A673 (cell line): ENCODE results near the gene EVA1A. TPM values are rescaled to one million over a fixed set of nuclear protein-coding genes. Genes with fewer than 3 reads are reported as not detected.

ENCODE experiments used
- BruUV-seq: library from RNA; stranded (reverse); fragments of 400-500 nt; replicated peaks from 2 replicates; lab custom pipeline; 2021; lab: Mats Ljungman, UMichigan
- CTCF ChIA-PET: fragments of 300-600 bp; sonication (Branson Sonifier 250); formaldehyde crosslinking; loops from one replicate; lab custom pipeline; 2022; ENCODE audit warnings: antibody characterized with exemption; lab: Charles Lee
- POLR2A ChIA-PET: fragments of 300-600 bp; sonication (Branson Sonifier 250); formaldehyde crosslinking; loops from one replicate; lab custom pipeline; 2022; ENCODE audit warnings: antibody characterized with exemption; ENCODE audit not compliant: low non-redundant PET; lab: Charles Lee
- DNase-seq: peaks from one replicate; pipeline ENCODE4 v3.0.0-alpha.2; 2015; ENCODE audit warnings: low spot score
- H3K27ac ChIP-seq: fragments of 200-600 bp; sonication (generic); 2 replicates; pipeline ENCODE4 v1.5.1; 2016; ENCODE audit warnings: mixed run types, low read depth, mild to moderate bottlenecking, mixed read lengths, antibody characterized with exemption, low read length; ENCODE audit not compliant: poor library complexity, severe bottlenecking
- H3K27me3 ChIP-seq: fragments of 200-600 bp; sonication (generic); replicated peaks from 2 replicates; pipeline ENCODE4 v1.6.1; 2017; ENCODE audit warnings: mixed run types, low read depth, mild to moderate bottlenecking, mixed read lengths, antibody characterized with exemption, low read length; ENCODE audit not compliant: insufficient read depth, poor library complexity
- H3K36me3 ChIP-seq: fragments of 200-600 bp; sonication (generic); 2 replicates; pipeline ENCODE4 v1.6.1; 2016; ENCODE audit warnings: mixed run types, mild to moderate bottlenecking, mixed read lengths, antibody characterized with exemption, low read length; ENCODE audit not compliant: insufficient read depth, poor library complexity, severe bottlenecking
- H3K4me1 ChIP-seq: fragments of 200-600 bp; sonication (generic); 2 replicates; pipeline ENCODE4 v1.6.1; 2017; ENCODE audit warnings: mixed run types, mild to moderate bottlenecking, mixed read lengths, antibody characterized with exemption, low read length; ENCODE audit not compliant: insufficient read depth, poor library complexity, severe bottlenecking
- H3K4me3 ChIP-seq: fragments of 200-600 bp; sonication (generic); 2 replicates; pipeline ENCODE4 v1.5.1; 2016; ENCODE audit warnings: low read depth, mixed run types, mild to moderate bottlenecking, mixed read lengths, low read length; ENCODE audit not compliant: poor library complexity, severe bottlenecking
- H3K9me3 ChIP-seq: fragments of 200-600 bp; sonication (generic); 2 replicates; pipeline ENCODE4 v1.6.1; 2016; ENCODE audit warnings: mixed run types, low read depth, mild to moderate bottlenecking, mixed read lengths, antibody characterized with exemption, low read length; ENCODE audit not compliant: poor library complexity, severe bottlenecking
- EZH2 ChIP-seq: fragments of 200-600 bp; sonication (generic); IDR thresholded peaks from 2 replicates; pipeline ENCODE4 v1.6.1; 2017; ENCODE audit warnings: borderline replicate concordance, low read depth, mild to moderate bottlenecking, mixed read lengths, antibody characterized with exemption, low read length; ENCODE audit not compliant: poor library complexity, severe bottlenecking
- intact Hi-C: fragments of 100-400 bp; cut with micrococcal nuclease; formaldehyde crosslinking; loops from one replicate; pipeline ENCODE4 v1.10.0; 2022; ENCODE audit not compliant: unreplicated experiment
- total RNA-seq: library from RNA; stranded (reverse); gene quantifications from 2 replicates; pipeline ENCODE4 v1.2.3, GENCODE V29; 2021
- TF ChIP-seq, protein P1 (sequence below): fragments of 300-800, 200-600 bp; sonication (generic); conservative IDR thresholded peaks from 2 replicates; pipeline ENCODE4 v1.5.1; 2017; ENCODE audit warnings: low read depth, mild to moderate bottlenecking, antibody characterized with exemption, low read length, moderate library complexity, mixed read lengths

The EVA1A gene
- total RNA-seq, 1 experiment from 2014 or later, result 4.3 TPM

DNA sequence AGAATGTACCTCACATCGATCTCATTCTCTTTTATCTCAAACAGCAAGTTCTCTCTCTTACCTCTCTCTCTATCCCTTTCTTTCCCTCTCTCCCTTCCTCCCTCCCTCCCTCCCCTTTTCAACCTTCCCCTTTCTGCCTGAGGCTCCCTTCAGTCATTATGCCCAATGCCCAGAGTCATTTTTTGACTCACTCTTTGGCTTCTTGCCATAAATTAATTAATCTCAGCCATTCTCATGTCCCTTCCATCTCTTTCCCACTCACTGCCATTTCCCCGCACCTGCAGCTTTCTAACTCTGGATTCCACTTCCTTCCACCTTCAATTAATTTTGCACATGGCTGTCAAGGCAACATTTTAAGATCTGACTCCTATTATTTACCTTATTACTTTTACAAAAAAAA is 60.1 kb downstream of the EVA1A start:
- no peak for TF ChIP-seq EZH2
- TF ChIP-seq, protein P1, sequence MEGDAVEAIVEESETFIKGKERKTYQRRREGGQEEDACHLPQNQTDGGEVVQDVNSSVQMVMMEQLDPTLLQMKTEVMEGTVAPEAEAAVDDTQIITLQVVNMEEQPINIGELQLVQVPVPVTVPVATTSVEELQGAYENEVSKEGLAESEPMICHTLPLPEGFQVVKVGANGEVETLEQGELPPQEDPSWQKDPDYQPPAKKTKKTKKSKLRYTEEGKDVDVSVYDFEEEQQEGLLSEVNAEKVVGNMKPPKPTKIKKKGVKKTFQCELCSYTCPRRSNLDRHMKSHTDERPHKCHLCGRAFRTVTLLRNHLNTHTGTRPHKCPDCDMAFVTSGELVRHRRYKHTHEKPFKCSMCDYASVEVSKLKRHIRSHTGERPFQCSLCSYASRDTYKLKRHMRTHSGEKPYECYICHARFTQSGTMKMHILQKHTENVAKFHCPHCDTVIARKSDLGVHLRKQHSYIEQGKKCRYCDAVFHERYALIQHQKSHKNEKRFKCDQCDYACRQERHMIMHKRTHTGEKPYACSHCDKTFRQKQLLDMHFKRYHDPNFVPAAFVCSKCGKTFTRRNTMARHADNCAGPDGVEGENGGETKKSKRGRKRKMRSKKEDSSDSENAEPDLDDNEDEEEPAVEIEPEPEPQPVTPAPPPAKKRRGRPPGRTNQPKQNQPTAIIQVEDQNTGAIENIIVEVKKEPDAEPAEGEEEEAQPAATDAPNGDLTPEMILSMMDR, result no peak
- Histone ChIP-seq H3K4me3 (no peak overlapping the region), H3K27me3 (no peaks in the 10 kb centered on the region), H3K27ac (no peak overlapping the region), H3K4me1 (peaks cover 4% of the 10 kb centered on the region), H3K36me3 (no peaks in the 10 kb centered on the region), H3K9me3 (no peaks in the 10 kb centered on the region)
- BruUV-seq, result no TSS peak
- peak; percentile 77 for DNase-seq
- CTCF ChIA-PET, result no interaction called here
- intact Hi-C loops, result no loop called here
- POLR2A ChIA-PET, result no interaction called here

DNA sequence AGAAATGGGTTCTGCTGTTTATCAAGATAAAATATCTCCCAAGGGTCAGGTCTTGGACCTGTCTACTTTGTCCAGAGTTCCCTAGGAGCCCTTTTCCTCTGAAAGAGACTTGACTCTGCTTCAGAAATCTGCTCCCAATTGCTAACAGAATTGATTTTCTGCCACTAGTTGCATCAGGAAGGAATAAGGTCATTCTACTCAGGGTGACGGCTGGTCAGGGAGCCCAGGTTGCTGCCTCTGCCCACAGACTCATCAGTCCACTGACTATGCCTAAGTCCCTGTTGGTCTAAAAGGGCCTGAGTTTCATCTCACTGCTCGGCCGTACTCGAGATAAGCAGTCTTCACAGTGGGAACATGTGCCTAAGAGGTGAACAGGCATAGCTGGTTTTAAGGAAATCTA is 61.2 kb downstream of the EVA1A start:
- intact Hi-C loops, result no loop called here

DNA sequence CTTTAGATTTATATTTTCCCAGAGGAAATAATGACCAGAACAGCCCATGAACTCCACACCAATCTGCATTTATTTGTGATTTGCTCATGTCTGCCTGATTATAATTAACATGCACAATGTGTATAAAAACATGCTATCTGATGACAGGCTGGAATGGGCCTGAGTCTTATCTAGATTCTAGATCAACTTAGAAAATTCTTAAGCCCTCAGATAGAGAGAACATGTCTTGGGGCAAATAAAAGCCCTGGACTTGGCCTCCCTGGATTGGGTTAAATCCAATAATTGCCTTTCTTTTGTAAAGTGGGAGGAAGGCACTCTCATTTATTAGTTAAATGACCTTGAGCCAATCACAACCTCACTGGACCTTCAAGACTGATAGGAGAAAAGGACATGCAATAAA is 61.8 kb downstream of the EVA1A start:
- ChIA-PET CTCF (no interaction called here), POLR2A (no interaction called here)
- no peak overlapping the region for H3K27ac ChIP-seq
- no peak for DNase-seq
- no peaks in the 10 kb centered on the region for H3K9me3 ChIP-seq
- no peaks in the 10 kb centered on the region for H3K27me3 ChIP-seq
- H3K36me3 ChIP-seq, result no peaks in the 10 kb centered on the region
- BruUV-seq, result no TSS peak
- intact Hi-C loops, result no loop called here
- H3K4me3 ChIP-seq, result no peak overlapping the region
- TF ChIP-seq EZH2, result no peak
- H3K4me1 ChIP-seq, result peaks cover 4% of the 10 kb centered on the region

More for the DNA sequence above, 61.2 kb downstream of the EVA1A start:
- no peak for TF ChIP-seq EZH2
- TF ChIP-seq, protein P1, result no peak
- no peak for DNase-seq
- BruUV-seq, result no TSS peak
- H3K36me3 ChIP-seq, result no peaks in the 10 kb centered on the region
- H3K27ac ChIP-seq, result no peak overlapping the region
- POLR2A ChIA-PET, result no interaction called here
- H3K9me3 ChIP-seq, result no peaks in the 10 kb centered on the region
- no peak overlapping the region for H3K4me3 ChIP-seq
- CTCF ChIA-PET, result no interaction called here
- no peaks in the 10 kb centered on the region for H3K27me3 ChIP-seq
- H3K4me1 ChIP-seq, result peaks cover 4% of the 10 kb centered on the region

DNA sequence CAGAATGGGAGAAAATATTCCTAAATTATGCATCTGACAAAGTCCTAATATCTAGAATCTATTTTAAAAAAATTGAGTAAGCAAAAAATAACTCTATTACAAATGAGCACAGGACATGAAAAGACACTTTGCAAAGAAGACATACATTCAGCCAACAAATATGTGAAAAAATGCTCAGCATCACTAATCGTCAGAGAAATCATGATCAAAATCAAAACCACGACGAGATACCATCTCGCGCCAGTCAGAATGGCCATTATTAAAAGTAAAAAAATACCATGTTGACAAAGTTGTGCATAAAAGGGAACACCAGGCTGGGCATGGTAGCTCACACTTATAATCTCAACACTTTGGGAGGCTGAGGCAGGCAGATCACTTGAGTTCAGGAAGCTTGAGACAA is 63.5 kb downstream of the EVA1A start:
- H3K9me3 ChIP-seq, result no peaks in the 10 kb centered on the region
- ChIA-PET CTCF (no interaction called here), POLR2A (no interaction called here)
- TF ChIP-seq, protein P1, result no peak
- TF ChIP-seq EZH2, result no peak
- no peaks in the 10 kb centered on the region for H3K36me3 ChIP-seq
- peaks cover 4% of the 10 kb centered on the region for H3K4me1 ChIP-seq
- no TSS peak for BruUV-seq
- no peak overlapping the region for H3K4me3 ChIP-seq
- DNase-seq, result no peak
- no peak overlapping the region for H3K27ac ChIP-seq
- intact Hi-C loops, result no loop called here
- no peaks in the 10 kb centered on the region for H3K27me3 ChIP-seq
